Measurements from ENCODE around the gene MIB2.
"Not testable (repeated sequence)": the region's sequence is repeated elsewhere in the genome, so short reads cannot be mapped to it uniquely, and the experiment has no call there.

MIB2 gene

GRCh38 chr1:1630191-1630964 lies 15.1 kb downstream of the MIB2 start:
- TF ChIP-seq SPI1 (IDR thresholded peaks at IDR 0.05; ENCODE audit: borderline replicate concordance, low read depth), result no peak
- TF ChIP-seq POLR2AphosphoS5 (IDR thresholded peaks at IDR 0.05; ENCODE audit: low read depth), result peak; percentile 33; the same call in 1 of the 2 replicates
- DNase-seq (ENCODE audit: low read depth in 1 of 2, low spot score in 1 of 2), result peak; percentile 79 to 87
- no peak overlapping the region for H3K4me3 ChIP-seq (replicated peaks; ENCODE audit: insufficient read depth, low read length)
- no peak overlapping the region for H3K27ac ChIP-seq (replicated peaks)
- H3K27me3 ChIP-seq (ENCODE audit: insufficient read depth, poor library complexity, severe bottlenecking), result peaks cover 10% of the 10 kb centered on the region

GRCh38 chr1:1630965-1631781 lies 15.9 kb downstream of the MIB2 start:
- TF ChIP-seq CTCF (IDR thresholded peaks at IDR 0.05; ENCODE audit: insufficient read depth, low read length) (no peak), SPI1 (IDR thresholded peaks at IDR 0.05; ENCODE audit: borderline replicate concordance, low read depth) (no peak), GABPA (IDR thresholded peaks at IDR 0.05; ENCODE audit: low read depth) (no peak), REST (IDR thresholded peaks at IDR 0.05; ENCODE audit: insufficient replicate concordance, low read depth) (no peak), POLR2AphosphoS5 (IDR thresholded peaks at IDR 0.05; ENCODE audit: low read depth) (no peak)
- H3K27me3 ChIP-seq (ENCODE audit: insufficient read depth, poor library complexity, severe bottlenecking), result peaks cover 10% of the 10 kb centered on the region
- no peak overlapping the region for H3K27ac ChIP-seq (replicated peaks)
- no peak overlapping the region for H3K4me3 ChIP-seq (replicated peaks; ENCODE audit: insufficient read depth, low read length)
- no peak for DNase-seq (ENCODE audit: low read depth in 1 of 2, low spot score in 1 of 2)

GRCh38 chr1:1631782-1632420 lies 16.6 kb downstream of the MIB2 start, which contains the start of gene MMP23B:
MMP23B (plus strand) TSS chr1:1632173; CDS start chr1:1632219, 46 bp downstream.
- Histone ChIP-seq H3K4me3 (replicated peaks; ENCODE audit: insufficient read depth, low read length) (no peak within 1 kb of the TSS), H3K27ac (replicated peaks) (no peak within 1 kb of the TSS), H3K27me3 (ENCODE audit: insufficient read depth, poor library complexity, severe bottlenecking) (peaks cover 10% of the 10 kb centered on the region)
- DNase-seq (ENCODE audit: low read depth in 1 of 2, low spot score in 1 of 2), result no peak
- TF ChIP-seq GABPA (IDR thresholded peaks at IDR 0.05; ENCODE audit: low read depth) (no peak), POLR2AphosphoS5 (IDR thresholded peaks at IDR 0.05; ENCODE audit: low read depth) (no peak), SPI1 (IDR thresholded peaks at IDR 0.05; ENCODE audit: borderline replicate concordance, low read depth) (no peak), CTCF (IDR thresholded peaks at IDR 0.05; ENCODE audit: insufficient read depth, low read length) (no peak), REST (IDR thresholded peaks at IDR 0.05; ENCODE audit: insufficient replicate concordance, low read depth) (no peak)

GRCh38 chr1:1633409-1633808 lies 18.1 kb downstream of the MIB2 start:
- DNase-seq (ENCODE audit: low read depth in 1 of 2, low spot score in 1 of 2); H3K27me3 ChIP-seq (ENCODE audit: insufficient read depth, poor library complexity, severe bottlenecking); H3K4me3 ChIP-seq (replicated peaks; ENCODE audit: insufficient read depth, low read length); H3K27ac ChIP-seq (replicated peaks): not testable (repeated sequence)

GRCh38 chr1:1634613-1635012 lies 19.3 kb downstream of the MIB2 start:
- not testable (repeated sequence) for DNase-seq (ENCODE audit: low read depth in 1 of 2, low spot score in 1 of 2); H3K27ac ChIP-seq (replicated peaks); H3K27me3 ChIP-seq (ENCODE audit: insufficient read depth, poor library complexity, severe bottlenecking); H3K4me3 ChIP-seq (replicated peaks; ENCODE audit: insufficient read depth, low read length)

GRCh38 chr1:1636621-1637478 lies 21.6 kb downstream of the MIB2 start:
- not testable (repeated sequence) for H3K27me3 ChIP-seq (ENCODE audit: insufficient read depth, poor library complexity, severe bottlenecking); DNase-seq (ENCODE audit: low read depth in 1 of 2, low spot score in 1 of 2); H3K4me3 ChIP-seq (replicated peaks; ENCODE audit: insufficient read depth, low read length); H3K27ac ChIP-seq (replicated peaks)

GRCh38 chr1:1637479-1637875 lies 22.2 kb downstream of the MIB2 start:
- not testable (repeated sequence) for H3K4me3 ChIP-seq (replicated peaks; ENCODE audit: insufficient read depth, low read length); DNase-seq (ENCODE audit: low read depth in 1 of 2, low spot score in 1 of 2); H3K27me3 ChIP-seq (ENCODE audit: insufficient read depth, poor library complexity, severe bottlenecking); H3K27ac ChIP-seq (replicated peaks)

Data from HL-60 (cell line).